ENCODE results near the gene TGM3.

The TGM3 gene

DNA sequence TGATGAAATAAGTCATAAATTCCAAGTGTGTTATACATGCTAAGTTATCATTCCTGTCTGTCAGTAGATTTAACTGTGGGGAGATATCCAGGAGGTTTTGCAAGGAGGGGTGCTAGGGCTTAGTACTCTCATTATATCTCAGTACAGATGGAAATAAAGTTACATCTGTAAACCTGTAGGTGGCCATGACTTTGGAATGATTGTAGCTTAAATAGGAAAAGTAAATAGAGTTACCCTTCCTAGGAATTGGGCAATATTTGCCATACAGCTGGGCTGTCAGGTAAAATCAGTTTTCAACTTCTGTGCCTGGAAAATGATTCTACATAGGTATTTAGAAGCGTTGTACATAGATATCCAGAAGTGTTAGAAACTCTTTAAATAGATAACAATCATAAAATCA lies 19.8 kb upstream of the TGM3 start:
- no peak overlapping the region for H3K27ac ChIP-seq (ENCODE audit: extremely low read depth, low read depth, low read length)
- no peak overlapping the region for H3K4me3 ChIP-seq (ENCODE audit: low read depth, low read length)
- ChIA-PET POLR2A (no interaction called here), CTCF (interaction anchor here (0.8 kb wide), 1 partner anchor 54 kb away, joined by 3 read pairs; no protein-coding TSS in a partner anchor)
- TF ChIP-seq KLF1 (tag by site-specific recombination; IDR thresholded peaks at IDR 0.05) (no peak), ZNF16 (tag by site-specific recombination; IDR thresholded peaks at IDR 0.05; ENCODE audit: low read depth) (no peak), ZNF350 (tag by site-specific recombination; IDR thresholded peaks at IDR 0.05) (no peak), ZNF792 (tag by site-specific recombination; IDR thresholded peaks at IDR 0.05) (no peak), ZNF521 (tag by site-specific recombination; IDR thresholded peaks at IDR 0.05) (no peak), SCRT1 (tag by site-specific recombination; IDR thresholded peaks at IDR 0.05; ENCODE audit: borderline replicate concordance) (no peak), FEZF1 (tag by site-specific recombination; IDR thresholded peaks at IDR 0.05) (no peak), ZNF121 (tag by site-specific recombination; IDR thresholded peaks at IDR 0.05) (no peak), ZNF549 (tag by site-specific recombination; IDR thresholded peaks at IDR 0.05) (no peak)
- TF ChIP-seq, protein P1, sequence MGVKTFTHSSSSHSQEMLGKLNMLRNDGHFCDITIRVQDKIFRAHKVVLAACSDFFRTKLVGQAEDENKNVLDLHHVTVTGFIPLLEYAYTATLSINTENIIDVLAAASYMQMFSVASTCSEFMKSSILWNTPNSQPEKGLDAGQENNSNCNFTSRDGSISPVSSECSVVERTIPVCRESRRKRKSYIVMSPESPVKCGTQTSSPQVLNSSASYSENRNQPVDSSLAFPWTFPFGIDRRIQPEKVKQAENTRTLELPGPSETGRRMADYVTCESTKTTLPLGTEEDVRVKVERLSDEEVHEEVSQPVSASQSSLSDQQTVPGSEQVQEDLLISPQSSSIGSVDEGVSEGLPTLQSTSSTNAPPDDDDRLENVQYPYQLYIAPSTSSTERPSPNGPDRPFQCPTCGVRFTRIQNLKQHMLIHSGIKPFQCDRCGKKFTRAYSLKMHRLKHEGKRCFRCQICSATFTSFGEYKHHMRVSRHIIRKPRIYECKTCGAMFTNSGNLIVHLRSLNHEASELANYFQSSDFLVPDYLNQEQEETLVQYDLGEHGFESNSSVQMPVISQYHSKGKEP (tag by site-specific recombination; IDR thresholded peaks at IDR 0.05) = no peak
- TF ChIP-seq, protein P2, sequence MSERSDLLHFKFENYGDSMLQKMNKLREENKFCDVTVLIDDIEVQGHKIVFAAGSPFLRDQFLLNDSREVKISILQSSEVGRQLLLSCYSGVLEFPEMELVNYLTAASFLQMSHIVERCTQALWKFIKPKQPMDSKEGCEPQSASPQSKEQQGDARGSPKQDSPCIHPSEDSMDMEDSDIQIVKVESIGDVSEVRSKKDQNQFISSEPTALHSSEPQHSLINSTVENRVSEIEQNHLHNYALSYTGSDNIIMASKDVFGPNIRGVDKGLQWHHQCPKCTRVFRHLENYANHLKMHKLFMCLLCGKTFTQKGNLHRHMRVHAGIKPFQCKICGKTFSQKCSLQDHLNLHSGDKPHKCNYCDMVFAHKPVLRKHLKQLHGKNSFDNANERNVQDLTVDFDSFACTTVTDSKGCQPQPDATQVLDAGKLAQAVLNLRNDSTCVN (tag by site-specific recombination; optimal IDR thresholded peaks at IDR 0.05) = no peak
- H3K4me1 ChIP-seq (ENCODE audit: control insufficient read depth, insufficient read depth, low read length) = no peaks in the 10 kb centered on the region
- H3K9me3 ChIP-seq (ENCODE audit: control insufficient read depth, insufficient read depth, low read depth, low read length) = no peaks in the 10 kb centered on the region
- no peaks in the 10 kb centered on the region for H3K36me3 ChIP-seq (ENCODE audit: control insufficient read depth in 2 of 2, insufficient read depth in 1 of 2, low read length in 2 of 2)

DNA sequence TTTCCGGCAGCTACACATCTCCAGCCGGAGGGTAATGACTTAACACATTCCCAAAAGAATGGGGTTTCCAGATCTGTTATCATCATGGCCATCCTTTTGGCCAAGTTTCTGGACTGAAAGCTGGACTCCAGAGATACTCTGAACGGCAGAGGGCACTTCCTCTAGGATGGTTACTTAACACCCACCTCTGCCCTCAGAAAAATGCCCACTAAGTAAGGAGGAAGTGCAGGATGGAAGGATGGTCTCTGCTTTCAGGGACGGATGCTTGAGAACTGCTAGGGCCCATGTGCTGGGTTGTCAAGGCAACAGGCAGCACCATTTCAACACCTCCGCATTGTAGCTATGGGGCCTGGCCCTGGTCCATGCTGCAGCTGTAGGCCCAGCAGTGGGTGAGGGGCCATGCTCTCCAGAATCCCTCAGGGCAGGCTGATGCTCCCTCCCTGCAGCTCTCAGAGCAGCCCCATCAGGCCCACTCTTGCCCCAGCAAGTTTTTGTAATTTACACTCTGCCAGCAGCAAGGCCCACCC lies 16.5 kb upstream of the TGM3 start:
- no peak overlapping the region for H3K27ac ChIP-seq (ENCODE audit: extremely low read depth, low read depth, low read length)

More for the DNA sequence above, 16.5 kb upstream of the TGM3 start:
- Histone ChIP-seq H3K9me3 (ENCODE audit: control insufficient read depth, insufficient read depth, low read depth, low read length) (no peaks in the 10 kb centered on the region), H3K4me1 (ENCODE audit: control insufficient read depth, insufficient read depth, low read length) (no peaks in the 10 kb centered on the region), H3K4me3 (ENCODE audit: low read depth, low read length) (no peak overlapping the region), H3K36me3 (ENCODE audit: control insufficient read depth in 2 of 2, insufficient read depth in 1 of 2, low read length in 2 of 2) (no peaks in the 10 kb centered on the region)
- POLR2A ChIA-PET = no interaction called here
- CTCF ChIA-PET = interaction anchor here (0.7 to 1.1 kb wide), 3 partner anchors 109 to 302 kb away, joined by 3 to 4 read pairs (median 3); no protein-coding TSS in a partner anchor
- no peak for TF ChIP-seq ZNF548 (tag by site-specific recombination; IDR thresholded peaks at IDR 0.05)
- TF ChIP-seq ZNF777 (tag by site-specific recombination; IDR thresholded peaks at IDR 0.05; ENCODE audit: borderline replicate concordance) = no peak
- no peak for TF ChIP-seq MEIS1 (CRISPR knock-in tag; IDR thresholded peaks at IDR 0.05; ENCODE audit: borderline replicate concordance)
- no peak for TF ChIP-seq ZNF560 (tag by site-specific recombination; IDR thresholded peaks at IDR 0.05; ENCODE audit: borderline replicate concordance)
- TF ChIP-seq ZNF48 (tag by site-specific recombination; IDR thresholded peaks at IDR 0.05) = no peak
- TF ChIP-seq REPIN1 (tag by site-specific recombination; IDR thresholded peaks at IDR 0.05; ENCODE audit: low read depth) = no peak
- TF ChIP-seq SP7 (tag by site-specific recombination; IDR thresholded peaks at IDR 0.05) = no peak
- no peak for TF ChIP-seq ZNF391 (tag by site-specific recombination; IDR thresholded peaks at IDR 0.05; ENCODE audit: borderline replicate concordance, low read depth)
- TF ChIP-seq ZBTB48 (tag by site-specific recombination; IDR thresholded peaks at IDR 0.05) = no peak
- TF ChIP-seq ZNF792 (tag by site-specific recombination; IDR thresholded peaks at IDR 0.05) = no peak
- TF ChIP-seq, protein P3, sequence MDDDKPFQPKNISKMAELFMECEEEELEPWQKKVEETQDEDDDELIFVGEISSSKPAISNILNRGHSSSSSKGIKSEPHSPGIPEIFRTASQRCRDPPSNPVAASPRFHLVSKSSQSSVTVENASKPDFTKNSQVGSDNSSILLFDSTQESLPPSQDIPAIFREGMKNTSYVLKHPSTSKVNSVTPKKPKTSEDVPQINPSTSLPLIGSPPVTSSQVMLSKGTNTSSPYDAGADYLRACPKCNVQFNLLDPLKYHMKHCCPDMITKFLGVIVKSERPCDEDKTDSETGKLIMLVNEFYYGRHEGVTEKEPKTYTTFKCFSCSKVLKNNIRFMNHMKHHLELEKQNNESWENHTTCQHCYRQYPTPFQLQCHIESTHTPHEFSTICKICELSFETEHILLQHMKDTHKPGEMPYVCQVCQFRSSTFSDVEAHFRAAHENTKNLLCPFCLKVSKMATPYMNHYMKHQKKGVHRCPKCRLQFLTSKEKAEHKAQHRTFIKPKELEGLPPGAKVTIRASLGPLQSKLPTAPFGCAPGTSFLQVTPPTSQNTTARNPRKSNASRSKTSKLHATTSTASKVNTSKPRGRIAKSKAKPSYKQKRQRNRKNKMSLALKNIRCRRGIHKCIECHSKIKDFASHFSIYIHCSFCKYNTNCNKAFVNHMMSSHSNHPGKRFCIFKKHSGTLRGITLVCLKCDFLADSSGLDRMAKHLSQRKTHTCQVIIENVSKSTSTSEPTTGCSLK (tag by site-specific recombination; IDR thresholded peaks at IDR 0.05) = no peak
- TF ChIP-seq, protein P4, sequence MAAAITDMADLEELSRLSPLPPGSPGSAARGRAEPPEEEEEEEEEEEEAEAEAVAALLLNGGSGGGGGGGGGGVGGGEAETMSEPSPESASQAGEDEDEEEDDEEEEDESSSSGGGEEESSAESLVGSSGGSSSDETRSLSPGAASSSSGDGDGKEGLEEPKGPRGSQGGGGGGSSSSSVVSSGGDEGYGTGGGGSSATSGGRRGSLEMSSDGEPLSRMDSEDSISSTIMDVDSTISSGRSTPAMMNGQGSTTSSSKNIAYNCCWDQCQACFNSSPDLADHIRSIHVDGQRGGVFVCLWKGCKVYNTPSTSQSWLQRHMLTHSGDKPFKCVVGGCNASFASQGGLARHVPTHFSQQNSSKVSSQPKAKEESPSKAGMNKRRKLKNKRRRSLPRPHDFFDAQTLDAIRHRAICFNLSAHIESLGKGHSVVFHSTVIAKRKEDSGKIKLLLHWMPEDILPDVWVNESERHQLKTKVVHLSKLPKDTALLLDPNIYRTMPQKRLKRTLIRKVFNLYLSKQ (tag by site-specific recombination; IDR thresholded peaks at IDR 0.05; ENCODE audit: borderline replicate concordance) = no peak
- TF ChIP-seq WT1 (tag by site-specific recombination; IDR thresholded peaks at IDR 0.05) = no peak
- no peak for TF ChIP-seq KLF7 (tag by site-specific recombination; IDR thresholded peaks at IDR 0.05; ENCODE audit: borderline replicate concordance)

All from HEK293 (cell line).